ENCODE results near the gene CAMTA1.

The CAMTA1 gene

GRCh38 chr1:7094509-7094908 is 309.3 kb downstream of the CAMTA1 start:
- no peak for DNase-seq

GRCh38 chr1:7095343-7095964 is 310.2 kb downstream of the CAMTA1 start:
- DNase-seq: no peak

GRCh38 chr1:7097938-7098592 is 312.8 kb downstream of the CAMTA1 start:
- DNase-seq: no peak

- no peak for DNase-seq
These were observed 313.4 kb downstream of the CAMTA1 start for GRCh38 chr1:7098641-7099040.

- no peak for DNase-seq
These were observed 315.2 kb downstream of the CAMTA1 start for GRCh38 chr1:7100479-7100878.

GRCh38 chr1:7101187-7101586 is 315.9 kb downstream of the CAMTA1 start:
- DNase-seq: no peak

GRCh38 chr1:7103361-7103782 is 318.1 kb downstream of the CAMTA1 start:
- no peak for DNase-seq

GRCh38 chr1:7103874-7104273 is 318.6 kb downstream of the CAMTA1 start:
- DNase-seq: no peak

GRCh38 chr1:7104339-7104738 is 319.1 kb downstream of the CAMTA1 start:
- DNase-seq: no peak

- no peak for DNase-seq
These were observed 320.0 kb downstream of the CAMTA1 start for GRCh38 chr1:7105269-7105668.

- no peak for DNase-seq
These were observed 321.3 kb downstream of the CAMTA1 start for GRCh38 chr1:7106442-7107108.

GRCh38 chr1:7107109-7107830 is 322.0 kb downstream of the CAMTA1 start:
- no peak for DNase-seq

- peak; percentile 26 for DNase-seq
These were observed 323.0 kb downstream of the CAMTA1 start for GRCh38 chr1:7108251-7108650.

GRCh38 chr1:7109901-7110300 is 324.6 kb downstream of the CAMTA1 start:
- no peak for DNase-seq

GRCh38 chr1:7110321-7110720 is 325.1 kb downstream of the CAMTA1 start:
- DNase-seq: no peak

- DNase-seq: no peak
These were observed 326.6 kb downstream of the CAMTA1 start for GRCh38 chr1:7111853-7112252.

- DNase-seq: no peak
These were observed 327.9 kb downstream of the CAMTA1 start for GRCh38 chr1:7113136-7113535.

- DNase-seq: no peak
These were observed 328.6 kb downstream of the CAMTA1 start for GRCh38 chr1:7113822-7114221.

GRCh38 chr1:7116001-7116400 is 330.7 kb downstream of the CAMTA1 start:
- DNase-seq: peak; percentile 17

- peak; percentile 89 for DNase-seq
These were observed 332.4 kb downstream of the CAMTA1 start for GRCh38 chr1:7117399-7118281.

- DNase-seq: no peak
These were observed 333.9 kb downstream of the CAMTA1 start for GRCh38 chr1:7119156-7119555.

- no peak for DNase-seq
These were observed 335.8 kb downstream of the CAMTA1 start for GRCh38 chr1:7120863-7121621.

All from EL (cell line).